Common myeloid progenitor, CD34-positive (primary cell): ENCODE data around the gene TGFBRAP1.

Source experiments
- CTCF ChIA-PET: fragments of 350-600 bp; sonication (Branson Sonifier 250); formaldehyde crosslinking; loops from one replicate; lab custom pipeline; 2021; ENCODE audit warnings: antibody characterized with exemption; lab: Charles Lee
- POLR2A ChIA-PET: fragments of 350-600 bp; sonication (Branson Sonifier 250); formaldehyde crosslinking; loops from one replicate; lab custom pipeline; 2021; ENCODE audit warnings: antibody characterized with exemption; lab: Charles Lee
- DNase-seq, 3 donors: peaks; one replicate each; pipeline versions ENCODE4 v3.0.0 to v3.0.0-alpha.2; 2013
- H3K27ac ChIP-seq, 2 experiments: 1 replicate in 1 of 2; 2 replicates in 1 of 2; pipeline ENCODE4 v1.7.0; 2013; ENCODE audit warnings: inconsistent platforms in 2 of 2, low read length in 2 of 2, mild to moderate bottlenecking in 2 of 2, low read depth in 1 of 2, moderate library complexity in 1 of 2; ENCODE audit not compliant: severe bottlenecking in 2 of 2, insufficient read depth in 1 of 2, poor library complexity in 1 of 2
- H3K27me3 ChIP-seq, 5 experiments: replicated peaks in 2 of 5; 1 replicate in 3 of 5; 2 replicates in 2 of 5; pipeline versions ENCODE4 v1.6.1 to v1.7.0; 2013; ENCODE audit warnings: low read length in 4 of 5, mild to moderate bottlenecking in 2 of 5, moderate library complexity in 2 of 5, inconsistent platforms in 1 of 5; ENCODE audit not compliant: insufficient read depth in 5 of 5, control insufficient read depth in 4 of 5
- H3K36me3 ChIP-seq, 4 experiments: 1 replicate in 2 of 4; 2 replicates in 2 of 4; pipeline versions ENCODE4 v1.6.1 to v1.7.0; 2013; ENCODE audit warnings: low read length in 3 of 4, control low read depth in 1 of 4, mild to moderate bottlenecking in 1 of 4; ENCODE audit not compliant: control insufficient read depth in 4 of 4, insufficient read depth in 4 of 4
- H3K4me1 ChIP-seq, 4 experiments: 1 replicate in 3 of 4; 2 replicates in 1 of 4; pipeline versions ENCODE4 v1.6.1 to v1.7.1; 2013; ENCODE audit warnings: low read length in 3 of 4, mild to moderate bottlenecking in 3 of 4, control low read depth in 1 of 4, inconsistent platforms in 1 of 4, moderate library complexity in 1 of 4; ENCODE audit not compliant: control insufficient read depth in 4 of 4, insufficient read depth in 4 of 4; ENCODE audit errors: control extremely low read depth in 1 of 4
- H3K4me3 ChIP-seq, 7 experiments: 1 replicate in 4 of 7; 2 replicates in 3 of 7; pipeline versions ENCODE4 v1.5.1 to v1.7.0; 2013; ENCODE audit warnings: mild to moderate bottlenecking in 7 of 7, low read length in 6 of 7, moderate library complexity in 6 of 7, inconsistent platforms in 2 of 7, low read depth in 2 of 7, control low read depth in 1 of 7; ENCODE audit not compliant: insufficient read depth in 4 of 7, control insufficient read depth in 1 of 7; ENCODE audit errors: extremely low read depth in 1 of 7
- H3K9me3 ChIP-seq, 5 experiments: 1 replicate in 4 of 5; 2 replicates in 1 of 5; pipeline versions ENCODE4 v1.6.1 to v1.7.1; 2013; ENCODE audit warnings: low read length in 4 of 5, mild to moderate bottlenecking in 2 of 5, inconsistent platforms in 1 of 5, low read depth in 1 of 5, moderate library complexity in 1 of 5; ENCODE audit not compliant: control insufficient read depth in 4 of 5, insufficient read depth in 2 of 5; ENCODE audit errors: control extremely low read depth in 1 of 5
- WGBS: methylation state at CpG from one replicate; pipeline ENCODE4 v1.1.5; 2013; ENCODE audit not compliant: insufficient coverage; 5-methylcytosine and 5-hydroxymethylcytosine counted together

Gene TGFBRAP1

GRCh38 chr2:105271393-105272045 lies 58.0 kb downstream of the TGFBRAP1 start:
- no peaks in the 10 kb centered on the region for H3K9me3 ChIP-seq
- H3K36me3 ChIP-seq = peaks cover 31 to 99% (median 85%) of the 10 kb centered on the region in 4 experiments
- ChIA-PET CTCF (interaction anchor here (1.5 kb wide), 1 partner anchor 12 kb away, joined by 3 read pairs; no protein-coding TSS in a partner anchor), POLR2A (no interaction called here)
- no peak overlapping the region for H3K4me3 ChIP-seq
- no peaks in the 10 kb centered on the region for H3K27me3 ChIP-seq
- no peaks in the 10 kb centered on the region for H3K4me1 ChIP-seq
- WGBS = 94% methylated on average over 12 of the region's 14 CpGs
- DNase-seq = no peak
- no peak overlapping the region for H3K27ac ChIP-seq

- peaks cover 23 to 98% (median 83%) of the 10 kb centered on the region in 4 experiments for H3K36me3 ChIP-seq
- CTCF ChIA-PET = interaction anchor here (1.3 kb wide), 1 partner anchor 8 kb away, joined by 4 read pairs; no protein-coding TSS in a partner anchor
- H3K9me3 ChIP-seq = no peaks in the 10 kb centered on the region
- H3K4me3 ChIP-seq = no peak overlapping the region
- no peak overlapping the region for H3K27ac ChIP-seq
- DNase-seq = no peak
- no peaks in the 10 kb centered on the region for H3K27me3 ChIP-seq
- POLR2A ChIA-PET = interaction anchor here (0.6 to 1.0 kb wide), 2 partner anchors 10 to 150 kb away, joined by 3 to 4 read pairs; no protein-coding TSS in a partner anchor
- no peaks in the 10 kb centered on the region for H3K4me1 ChIP-seq
- WGBS = 97% methylated on average over 17 of the region's 21 CpGs
These were observed 60.1 kb downstream of the TGFBRAP1 start for GRCh38 chr2:105269426-105269825.

- H3K9me3 ChIP-seq = no peaks in the 10 kb centered on the region
- H3K27ac ChIP-seq = no peak overlapping the region
- ChIA-PET POLR2A (no interaction called here), CTCF (interaction anchor here (0.7 to 1.6 kb wide), 2 partner anchors 20 to 32 kb away, joined by 3 read pairs; no protein-coding TSS in a partner anchor)
- no peaks in the 10 kb centered on the region for H3K27me3 ChIP-seq
- H3K4me3 ChIP-seq = no peak overlapping the region
- no peaks in the 10 kb centered on the region for H3K4me1 ChIP-seq
- 93% methylated on average over 8 of the region's 10 CpGs for WGBS
- peaks cover 0 to 58% (median 44%) of the 10 kb centered on the region in 4 experiments for H3K36me3 ChIP-seq
- no peak for DNase-seq
These were observed 66.9 kb downstream of the TGFBRAP1 start for GRCh38 chr2:105262651-105263091.

- H3K4me3 ChIP-seq = no peak overlapping the region
- H3K4me1 ChIP-seq = no peaks in the 10 kb centered on the region
- DNase-seq = no peak
- no peaks in the 10 kb centered on the region for H3K9me3 ChIP-seq
- 92% methylated on average over 5 of the region's 5 CpGs for WGBS
- H3K27me3 ChIP-seq = no peaks in the 10 kb centered on the region
- ChIA-PET CTCF (no interaction called here), POLR2A (no interaction called here)
- H3K27ac ChIP-seq = no peak overlapping the region
- H3K36me3 ChIP-seq = peaks cover 0 to 42% (median 30%) of the 10 kb centered on the region in 4 experiments
These were observed 68.5 kb downstream of the TGFBRAP1 start for GRCh38 chr2:105261061-105261460.

DNA sequence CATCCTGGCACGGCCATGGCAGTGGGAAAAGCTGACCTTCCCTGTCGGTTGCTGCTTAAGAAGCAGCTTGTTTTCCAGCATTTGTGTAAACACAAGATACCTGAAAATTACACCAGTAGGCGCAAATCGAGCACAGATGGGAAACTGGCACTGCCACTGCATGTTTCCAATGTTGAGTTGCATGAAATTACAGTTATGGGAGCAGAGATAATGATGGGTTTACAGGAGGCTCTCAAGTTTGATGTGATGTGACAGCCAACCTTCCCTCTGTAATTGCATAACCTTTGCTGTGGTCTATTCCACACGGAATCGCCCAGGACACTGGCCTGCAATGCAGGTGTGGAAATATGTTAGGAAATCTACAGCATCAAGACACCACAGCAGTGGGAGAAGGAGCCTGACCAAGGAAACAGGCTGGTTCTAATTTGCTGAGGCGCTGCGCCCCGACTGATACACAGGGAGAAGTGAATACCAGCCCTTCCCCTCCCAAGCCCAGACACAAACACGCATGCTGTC lies 70.6 kb downstream of the TGFBRAP1 start:
- ChIA-PET POLR2A (interaction anchor here (0.6 kb wide), 1 partner anchor 11 kb away, joined by 3 read pairs; no protein-coding TSS in a partner anchor), CTCF (interaction anchor here (0.6 to 0.9 kb wide), 2 partner anchors 17 to 42 kb away, joined by 3 read pairs; partner anchors contain the start of gene GPR45)
- 91% methylated on average over 6 of the region's 10 CpGs for WGBS
- Histone ChIP-seq H3K27me3 (no peaks in the 10 kb centered on the region), H3K36me3 (peaks cover 0 to 23% (median 16%) of the 10 kb centered on the region in 4 experiments), H3K27ac (no peak overlapping the region), H3K9me3 (no peaks in the 10 kb centered on the region), H3K4me1 (no peaks in the 10 kb centered on the region), H3K4me3 (no peak overlapping the region)
- DNase-seq = no peak

DNA sequence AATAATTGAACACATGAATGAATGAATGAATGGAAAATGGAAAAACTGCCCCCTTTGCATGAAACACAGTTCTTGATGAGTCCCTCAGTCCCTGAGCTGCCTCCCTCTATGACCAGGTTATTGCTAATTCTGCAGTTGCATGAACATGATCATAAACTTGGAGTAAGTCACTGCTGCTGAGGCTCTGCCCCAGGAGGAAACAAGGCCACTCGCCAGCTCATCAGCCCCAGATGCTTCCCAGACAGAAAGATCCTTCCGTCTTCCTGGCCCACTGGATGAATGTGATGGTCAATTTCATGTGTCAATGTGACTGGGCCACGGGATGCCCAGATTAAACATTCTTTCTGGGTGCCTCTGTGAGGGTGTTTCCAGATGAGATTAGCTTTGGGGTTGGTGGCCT lies 71.6 kb downstream of the TGFBRAP1 start:
- Histone ChIP-seq H3K4me1 (no peaks in the 10 kb centered on the region), H3K27me3 (no peaks in the 10 kb centered on the region), H3K9me3 (no peaks in the 10 kb centered on the region), H3K4me3 (no peak overlapping the region), H3K27ac (no peak overlapping the region), H3K36me3 (peaks cover 0 to 14% (median 13%) of the 10 kb centered on the region in 4 experiments)
- WGBS = 95% methylated on average over 3 of the region's 3 CpGs
- DNase-seq = no peak
- CTCF ChIA-PET = interaction anchor here (0.6 to 1.1 kb wide), 3 partner anchors 14 to 43 kb away, joined by 3 to 4 read pairs (median 3); partner anchors contain the start of gene GPR45
- POLR2A ChIA-PET = no interaction called here
